Left lung (tissue), 10 donors: ENCODE data around the gene TMEM120A. TPM values are rescaled to one million over a fixed set of nuclear protein-coding genes. Genes with fewer than 3 reads are reported as not detected.

Experiments used
- ATAC-seq: fragments of 200-7000 bp; cut with Tn5 transposase; one replicate; pipeline ENCODE4 v1.9.1; 2020; ENCODE audit warnings: moderate library complexity
- DNase-seq, 4 donors: peaks; one replicate each; pipeline ENCODE4 v3.0.0-alpha.2; 2013 to 2020
- H3K27ac ChIP-seq, 2 donors: fragments of 200-600 bp; sonication (generic) in 1 of 2; one replicate each; pipeline versions ENCODE4 v1.5.0 to v1.8.0; 2020 to 2021
- H3K27me3 ChIP-seq, 2 donors: fragments of 200-600 bp; sonication (generic) in 1 of 2; one replicate each; pipeline versions ENCODE4 v1.5.0 to v1.8.0; 2020 to 2021
- H3K36me3 ChIP-seq, 2 donors: fragments of 200-600 bp; sonication (generic) in 1 of 2; one replicate each; pipeline versions ENCODE4 v1.5.0 to v1.8.0; 2020 to 2021
- H3K4me1 ChIP-seq, 2 donors: fragments of 200-600 bp; one replicate each; pipeline ENCODE4 v1.8.0; 2021
- H3K4me3 ChIP-seq, 2 donors: fragments of 200-600 bp; sonication (generic) in 1 of 2; one replicate each; pipeline versions ENCODE4 v1.5.0 to v1.8.0; 2020 to 2021; ENCODE audit warnings: mild to moderate bottlenecking in 1 of 2
- H3K9me3 ChIP-seq, 2 donors: fragments of 200-600 bp; sonication (generic) in 1 of 2; one replicate each; pipeline versions ENCODE4 v1.5.0 to v1.8.0; 2020 to 2021
- intact Hi-C, 2 donors: fragments of 100-400 bp; cut with DNase I; formaldehyde crosslinking; loops; one replicate each; pipeline versions ENCODE4 v1.11.2 to v1.14.2; 2022
- polyA plus RNA-seq, 6 donors: library from polyadenylated mRNA; unstranded; fragments of 120-200 nt; gene quantifications; one replicate each; pipeline ENCODE4 v1.2.1, GENCODE V29; 2013; ENCODE audit not compliant: insufficient read length in 6 of 6
- total RNA-seq, 2 donors: library from RNA; stranded (reverse); fragmentation: NEBNext Ultra II Directional; extraction: Animal tissue kit (Norgen Biotek cat#: 25700); gene quantifications; one replicate each; pipeline ENCODE4 v1.2.1, GENCODE V29; 2021
- TF ChIP-seq, protein P1 (sequence below), 2 donors: fragments of 200-600 bp; sonication (generic) in 1 of 2; IDR thresholded peaks; one replicate each; pipeline versions ENCODE4 v1.5.0 to v1.8.0; 2021; ENCODE audit warnings: antibody characterized with exemption in 2 of 2
- donor health status: DM: no; HTN: yes; CAD: no.
- donor health status: DM: no; HTN: no; CAD: no.

The TMEM120A gene
- total and polyA plus RNA-seq, 8 donors, result 32.3 to 50.4 (median 38.4) TPM

DNA sequence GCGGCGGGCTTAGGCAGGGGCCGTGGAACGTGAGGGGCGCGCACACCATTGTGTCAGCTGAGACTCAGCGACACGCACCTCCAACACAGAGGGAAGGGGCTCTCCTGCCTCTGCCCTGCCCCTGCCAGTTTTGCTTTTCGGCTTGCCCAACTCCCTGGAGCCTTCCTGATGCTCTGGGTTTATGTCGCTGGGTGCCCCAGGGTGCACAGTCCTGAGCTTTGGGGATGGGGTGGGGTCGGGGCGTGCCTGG, 13.3 kb downstream of the TMEM120A start:
- no peak for ATAC-seq

DNA sequence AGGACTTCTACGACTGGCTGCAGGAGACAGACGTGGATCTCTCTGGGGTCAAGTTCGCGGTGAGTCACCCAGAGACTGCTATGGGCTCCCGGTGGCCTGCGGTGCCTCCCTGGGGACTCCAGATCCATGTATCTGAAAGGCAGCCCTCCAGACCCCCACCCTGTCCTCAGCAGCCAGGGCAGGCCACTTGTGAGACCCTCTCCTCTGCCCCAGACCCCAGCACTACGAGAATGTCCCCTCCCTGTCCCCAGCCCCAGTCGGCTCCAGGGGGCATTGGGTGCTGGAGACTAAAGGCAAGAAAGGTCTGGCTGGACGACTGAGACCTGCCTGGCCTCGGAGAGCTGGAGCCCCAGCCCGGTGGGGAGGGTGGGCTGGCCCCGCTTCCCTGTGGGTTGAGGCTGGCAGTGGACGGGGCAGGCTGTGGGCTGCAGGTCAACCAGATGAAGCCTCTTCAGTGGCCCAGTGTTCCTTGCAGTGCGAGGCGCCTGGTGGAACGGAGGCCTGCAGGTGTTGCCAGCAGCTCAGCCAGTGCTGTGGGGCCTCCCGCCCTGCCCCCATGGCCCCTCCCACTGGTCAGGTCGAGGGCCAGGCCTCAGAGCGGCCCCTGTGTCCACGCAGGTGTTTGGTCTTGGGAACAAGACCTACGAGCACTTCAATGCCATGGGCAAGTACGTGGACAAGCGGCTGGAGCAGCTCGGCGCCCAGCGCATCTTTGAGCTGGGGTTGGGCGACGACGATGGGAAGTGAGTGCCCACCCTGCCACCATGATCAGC, 13.8 kb downstream of the TMEM120A start:
- Histone ChIP-seq H3K27ac (no peak overlapping the region), H3K4me1 (no peaks in the 10 kb centered on the region), H3K27me3 (no peaks in the 10 kb centered on the region), H3K4me3 (no peak overlapping the region), H3K36me3 (peaks cover 0 to 94% of the 10 kb centered on the region in 2 donors), H3K9me3 (no peaks in the 10 kb centered on the region)
- intact Hi-C loops, result no loop called here
- ATAC-seq, result no peak
- TF ChIP-seq, protein P1, sequence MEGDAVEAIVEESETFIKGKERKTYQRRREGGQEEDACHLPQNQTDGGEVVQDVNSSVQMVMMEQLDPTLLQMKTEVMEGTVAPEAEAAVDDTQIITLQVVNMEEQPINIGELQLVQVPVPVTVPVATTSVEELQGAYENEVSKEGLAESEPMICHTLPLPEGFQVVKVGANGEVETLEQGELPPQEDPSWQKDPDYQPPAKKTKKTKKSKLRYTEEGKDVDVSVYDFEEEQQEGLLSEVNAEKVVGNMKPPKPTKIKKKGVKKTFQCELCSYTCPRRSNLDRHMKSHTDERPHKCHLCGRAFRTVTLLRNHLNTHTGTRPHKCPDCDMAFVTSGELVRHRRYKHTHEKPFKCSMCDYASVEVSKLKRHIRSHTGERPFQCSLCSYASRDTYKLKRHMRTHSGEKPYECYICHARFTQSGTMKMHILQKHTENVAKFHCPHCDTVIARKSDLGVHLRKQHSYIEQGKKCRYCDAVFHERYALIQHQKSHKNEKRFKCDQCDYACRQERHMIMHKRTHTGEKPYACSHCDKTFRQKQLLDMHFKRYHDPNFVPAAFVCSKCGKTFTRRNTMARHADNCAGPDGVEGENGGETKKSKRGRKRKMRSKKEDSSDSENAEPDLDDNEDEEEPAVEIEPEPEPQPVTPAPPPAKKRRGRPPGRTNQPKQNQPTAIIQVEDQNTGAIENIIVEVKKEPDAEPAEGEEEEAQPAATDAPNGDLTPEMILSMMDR (IDR thresholded peaks at IDR 0.05), result no peak
- peak in 1 of 4 donors; percentile 68 for DNase-seq

More for the DNA sequence above, 13.3 kb downstream of the TMEM120A start:
- H3K27me3 ChIP-seq, result no peaks in the 10 kb centered on the region
- intact Hi-C loops, result no loop called here
- H3K36me3 ChIP-seq, result peaks cover 0 to 96% of the 10 kb centered on the region in 2 donors
- TF ChIP-seq, protein P1 (IDR thresholded peaks at IDR 0.05), result no peak
- no peaks in the 10 kb centered on the region for H3K9me3 ChIP-seq
- DNase-seq, result no peak
- no peak overlapping the region for H3K4me3 ChIP-seq
- H3K27ac ChIP-seq, result no peak overlapping the region
- no peaks in the 10 kb centered on the region for H3K4me1 ChIP-seq

DNA sequence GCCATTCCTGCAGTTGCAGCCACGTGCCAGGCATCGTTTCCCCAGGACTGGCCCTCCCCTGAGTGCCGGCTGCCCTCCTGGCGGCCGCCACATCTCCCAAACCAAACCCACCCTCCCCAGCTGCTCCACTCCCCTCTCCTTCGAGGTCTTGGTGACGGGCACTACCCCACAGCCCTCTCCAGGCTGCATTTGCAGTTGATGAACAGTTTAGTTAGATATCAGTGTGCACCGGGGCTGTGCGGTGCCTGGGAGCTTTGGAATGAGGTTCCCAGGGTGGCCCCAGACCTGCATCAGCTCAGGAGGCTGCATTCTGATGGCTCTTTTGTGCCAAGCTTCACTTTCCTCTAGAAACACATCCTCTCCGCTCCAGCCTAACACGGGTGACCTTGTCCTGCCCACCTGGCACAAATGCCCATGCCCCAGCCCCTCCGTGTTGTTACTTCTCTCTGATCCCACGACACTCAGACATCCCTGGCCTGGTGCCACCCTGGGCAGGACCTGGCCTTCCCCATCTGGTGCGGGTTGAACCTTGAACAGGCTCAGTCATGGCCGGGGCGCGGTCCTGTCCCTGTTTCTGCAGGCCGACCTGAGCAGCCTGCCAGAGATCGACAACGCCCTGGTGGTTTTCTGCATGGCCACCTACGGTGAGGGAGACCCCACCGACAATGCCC, 14.5 kb downstream of the TMEM120A start:
- no peak for ATAC-seq
- peak in 1 of 4 donors; percentile 74 for DNase-seq
- no peaks in the 10 kb centered on the region for H3K4me1 ChIP-seq
- no peaks in the 10 kb centered on the region for H3K9me3 ChIP-seq
- H3K27me3 ChIP-seq, result no peaks in the 10 kb centered on the region
- H3K36me3 ChIP-seq, result peaks cover 0 to 92% of the 10 kb centered on the region in 2 donors
- no peak overlapping the region for H3K27ac ChIP-seq
- TF ChIP-seq, protein P1 (IDR thresholded peaks at IDR 0.05), result no peak
- intact Hi-C loops, result no loop called here
- H3K4me3 ChIP-seq, result no peak overlapping the region

DNA sequence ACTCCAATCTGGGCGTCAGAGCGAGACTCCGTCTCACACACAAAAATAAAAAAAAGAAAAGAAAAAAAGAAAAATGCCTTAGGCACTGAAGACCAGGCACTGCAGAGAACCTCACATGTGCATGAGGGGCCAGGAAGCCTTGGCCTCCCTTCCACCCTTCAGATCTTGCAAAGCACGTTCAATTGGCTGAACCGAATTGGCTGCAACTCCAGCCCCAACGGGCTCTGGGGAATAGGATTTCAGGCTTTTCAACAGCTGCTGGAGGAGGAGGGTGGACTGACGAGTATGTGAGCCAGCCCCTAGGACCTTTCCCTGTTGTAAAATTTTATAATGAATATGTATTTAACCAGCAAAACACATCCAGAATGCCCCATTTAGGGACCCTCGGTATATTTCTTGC, 16.7 kb downstream of the TMEM120A start:
- H3K27ac ChIP-seq, result no peak overlapping the region
- H3K9me3 ChIP-seq, result no peaks in the 10 kb centered on the region
- intact Hi-C loops, result no loop called here
- H3K36me3 ChIP-seq, result peaks cover 0 to 92% of the 10 kb centered on the region in 2 donors
- no peak overlapping the region for H3K4me3 ChIP-seq
- no peak for ATAC-seq
- peak in 2 of 4 donors; percentile 22 to 64 for DNase-seq
- no peaks in the 10 kb centered on the region for H3K27me3 ChIP-seq
- no peaks in the 10 kb centered on the region for H3K4me1 ChIP-seq
- TF ChIP-seq, protein P1 (IDR thresholded peaks at IDR 0.05), result no peak

DNA sequence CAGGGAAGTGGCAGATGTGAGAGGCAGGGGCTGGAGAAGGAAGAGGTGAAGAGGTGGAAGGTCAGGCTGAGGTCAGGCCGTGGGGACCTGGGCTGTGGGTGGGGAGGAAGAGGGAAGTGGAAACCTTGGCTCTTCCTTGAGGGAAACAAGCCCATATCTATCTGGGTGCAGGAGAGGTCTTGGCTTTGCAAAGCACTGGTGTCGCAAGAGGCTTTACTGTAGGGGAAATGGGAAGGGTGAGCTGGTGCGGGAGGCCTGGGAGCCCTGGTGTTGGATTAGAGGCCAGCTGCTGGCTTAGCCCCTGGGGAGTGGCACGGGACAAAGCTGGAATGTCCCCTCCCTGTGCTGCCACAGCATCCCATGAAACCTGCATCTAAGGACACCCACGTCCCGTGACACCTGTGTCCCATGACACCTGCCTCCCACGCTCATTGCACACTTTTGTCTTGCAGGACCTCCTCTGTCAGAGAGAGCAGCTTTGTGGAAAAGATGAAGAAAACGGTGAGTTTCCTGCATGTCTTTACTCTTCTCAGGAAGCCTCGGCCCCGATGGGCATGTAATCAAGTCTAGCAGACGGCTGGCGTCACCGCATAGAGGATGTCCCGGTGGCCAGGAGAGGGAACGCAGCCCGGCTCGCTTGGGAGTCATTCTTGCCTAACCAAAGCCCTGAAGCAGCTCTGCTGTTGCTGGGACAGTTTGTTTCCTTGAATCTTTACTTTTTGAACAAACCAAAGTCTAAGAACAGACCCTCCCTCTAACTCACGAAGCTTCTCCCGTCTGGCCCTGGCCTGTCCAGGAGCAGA, 22.2 kb downstream of the TMEM120A start:
- intact Hi-C loops, result no loop called here
- H3K4me1 ChIP-seq, result peaks cover 16 to 42% of the 10 kb centered on the region in 2 donors
- DNase-seq (no peak), ATAC-seq (peak; percentile 60)
- no peaks in the 10 kb centered on the region for H3K27me3 ChIP-seq
- no peaks in the 10 kb centered on the region for H3K9me3 ChIP-seq
- H3K27ac ChIP-seq, result peak overlapping the region in 1 of 2 donors; percentile 48
- peaks cover 0 to 62% of the 10 kb centered on the region in 2 donors for H3K36me3 ChIP-seq
- no peak overlapping the region for H3K4me3 ChIP-seq
- TF ChIP-seq, protein P1 (IDR thresholded peaks at IDR 0.05), result peak in 1 of 2 donors; percentile 38
